HCT116 (cell line): ENCODE data around the gene SLC25A13. TPM values are rescaled to one million over a fixed set of nuclear protein-coding genes. Genes with fewer than 3 reads are reported as not detected.

Experiments used
- ATAC-seq: fragments of 200-7000 bp; cut with Tn5 transposase; 2 replicates; pipeline ENCODE4 v1.9.1; 2020; ENCODE audit warnings: mild to moderate bottlenecking, moderate library complexity
- BruUV-seq: library from RNA; stranded (reverse); fragments of 400-500 nt; replicated peaks from 2 replicates; lab custom pipeline; 2021; lab: Mats Ljungman, UMichigan
- CTCF ChIA-PET: fragments of 300-600 bp; sonication (Branson Sonifier 250); formaldehyde crosslinking; loops from one replicate; lab custom pipeline; 2021; ENCODE audit warnings: antibody characterized with exemption; lab: Charles Lee
- POLR2A ChIA-PET: fragments of 300-600, 350-600 bp; sonication (Branson Sonifier 250); formaldehyde crosslinking; loops from one replicate; lab custom pipeline; 2021; ENCODE audit warnings: antibody characterized with exemption; lab: Charles Lee
- RAD21 ChIA-PET, 2 experiments: fragments of 300-600 bp; sonication (Branson Sonifier 250); formaldehyde crosslinking; loops; one replicate each; lab custom pipeline; 2023; ENCODE audit warnings: low total read pairs in 2 of 2; ENCODE audit not compliant: uncharacterized antibody in 2 of 2, unreplicated experiment in 2 of 2, low non-redundant PET in 1 of 2; lab: Charles Lee
- DNase-seq: peaks from one replicate; pipeline ENCODE4 v3.0.0-alpha.2; 2010; ENCODE audit warnings: low read depth, low spot score
- H2AFZ ChIP-seq: fragments of 200-600 bp; shearing (Covaris generic), sonication (generic); 2 replicates; pipeline ENCODE4 v1.6.1; 2017; ENCODE audit warnings: low read depth, mixed run types, mixed read lengths, antibody characterized with exemption, low read length; ENCODE audit not compliant: poor library complexity, severe bottlenecking
- H3K27ac ChIP-seq: 2 replicates; pipeline ENCODE4 v1.5.1; 2012; ENCODE audit warnings: low read depth, low read length
- H3K27me3 ChIP-seq: fragments of 200-600 bp; sonication (generic); 2 replicates; pipeline ENCODE4 v1.6.1; 2016; ENCODE audit warnings: mixed run types, low read length, mixed read lengths; ENCODE audit not compliant: insufficient read depth
- H3K36me3 ChIP-seq, 2 experiments: fragments of 200-500 bp in 1 of 2; fragments of 200-600 bp in 1 of 2; sonication (Bioruptor generic) in 1 of 2; sonication (generic) in 1 of 2; 2 replicates each; pipeline versions ENCODE4 v1.5.1 to v1.6.1; 2014 to 2016; ENCODE audit warnings: low read length in 2 of 2, inconsistent platforms in 1 of 2, mixed read lengths in 1 of 2, mixed run types in 1 of 2; ENCODE audit not compliant: insufficient read depth in 2 of 2, control insufficient read depth in 1 of 2
- H3K4me1 ChIP-seq, 2 experiments: fragments of 200-600 bp in 1 of 2; sonication (generic) in 1 of 2; 2 replicates each; pipeline versions ENCODE4 v1.5.1 to v1.6.1; 2012 to 2017; ENCODE audit warnings: low read length in 2 of 2, inconsistent platforms in 1 of 2, mild to moderate bottlenecking in 1 of 2, mixed read lengths in 1 of 2, mixed run types in 1 of 2, moderate library complexity in 1 of 2; ENCODE audit not compliant: insufficient read depth in 2 of 2, control insufficient read depth in 1 of 2
- H3K4me2 ChIP-seq: fragments of 200-600 bp; sonication (generic); 2 replicates; pipeline ENCODE4 v1.6.1; 2017; ENCODE audit warnings: mixed run types, low read length, mixed read lengths
- H3K4me3 ChIP-seq, 2 experiments: fragments of 200-600 bp in 1 of 2; sonication (generic) in 1 of 2; replicated peaks in 1 of 2; 2 replicates each; pipeline ENCODE4 v1.5.1; 2011 to 2016; ENCODE audit warnings: low read length in 2 of 2, control low read depth in 1 of 2, low read depth in 1 of 2, mild to moderate bottlenecking in 1 of 2, mixed read lengths in 1 of 2, mixed run types in 1 of 2
- H3K79me2 ChIP-seq: fragments of 200-600 bp; sonication (generic); 2 replicates; pipeline ENCODE4 v1.6.1; 2017; ENCODE audit warnings: mild to moderate bottlenecking, mixed run types, low read length, moderate library complexity, mixed read lengths; ENCODE audit not compliant: insufficient read depth
- H3K9ac ChIP-seq: fragments of 200-600 bp; sonication (generic); 2 replicates; pipeline ENCODE4 v1.6.1; 2016; ENCODE audit warnings: low read length, mixed read lengths
- H3K9me2 ChIP-seq: fragments of 200-600 bp; sonication (generic), shearing (Covaris generic); 2 replicates; pipeline ENCODE4 v1.6.1; 2017; ENCODE audit warnings: mixed run types, mild to moderate bottlenecking, moderate library complexity; ENCODE audit not compliant: insufficient read depth
- H3K9me3 ChIP-seq, 2 experiments: fragments of 200-500 bp in 1 of 2; fragments of 200-600 bp in 1 of 2; sonication (Bioruptor generic) in 1 of 2; sonication (generic) in 1 of 2; 2 replicates each; pipeline ENCODE4 v1.6.1; 2014 to 2017; ENCODE audit warnings: low read length in 2 of 2, mixed read lengths in 2 of 2, inconsistent platforms in 1 of 2, low read depth in 1 of 2, mild to moderate bottlenecking in 1 of 2, mixed run types in 1 of 2, moderate library complexity in 1 of 2; ENCODE audit not compliant: control insufficient read depth in 1 of 2, insufficient read depth in 1 of 2
- H4K20me1 ChIP-seq: fragments of 200-600 bp; sonication (generic), shearing (Covaris generic); 2 replicates; pipeline ENCODE4 v1.6.1; 2017; ENCODE audit warnings: mixed run types, mild to moderate bottlenecking, moderate library complexity; ENCODE audit not compliant: insufficient read depth
- ATF3 ChIP-seq: IDR thresholded peaks from 2 replicates; pipeline ENCODE4 v1.6.1; 2012
- CBX3 ChIP-seq: IDR thresholded peaks from 2 replicates; pipeline ENCODE4 v1.6.1; 2012; ENCODE audit warnings: low read depth
- CTCF ChIP-seq, 3 experiments: fragments of 200-600 bp in 1 of 3; sonication (generic) in 1 of 3; IDR thresholded peaks in 2 of 3; conservative IDR thresholded peaks in 1 of 3; 2 replicates each; pipeline ENCODE4 v1.5.1; 2012 to 2017; ENCODE audit warnings: low read depth in 2 of 3, low read length in 2 of 3, antibody characterized with exemption in 1 of 3, borderline replicate concordance in 1 of 3, control low read depth in 1 of 3, mild to moderate bottlenecking in 1 of 3, mixed read lengths in 1 of 3, mixed run types in 1 of 3, moderate library complexity in 1 of 3; ENCODE audit not compliant: insufficient read depth in 1 of 3
- EGR1 ChIP-seq: IDR thresholded peaks from 2 replicates; pipeline ENCODE4 v1.6.1; 2012; ENCODE audit warnings: low read depth
- ELF1 ChIP-seq: IDR thresholded peaks from 2 replicates; pipeline ENCODE4 v1.6.1; 2012; ENCODE audit warnings: low read depth, borderline replicate concordance
- EZH2 ChIP-seq: fragments of 200-600 bp; sonication (generic); IDR thresholded peaks from 2 replicates; pipeline ENCODE4 v1.6.1; 2017; ENCODE audit warnings: antibody characterized with exemption, mixed run types
- EZH2phosphoT487 ChIP-seq: fragments of 200-600 bp; IDR thresholded peaks from 2 replicates; pipeline ENCODE4 v1.6.1; 2018; ENCODE audit warnings: antibody characterized with exemption, borderline replicate concordance
- JUND ChIP-seq: IDR thresholded peaks from 2 replicates; pipeline ENCODE4 v1.6.1; 2012
- POLR2A ChIP-seq: IDR thresholded peaks from 2 replicates; pipeline ENCODE4 v1.7.0; 2011; ENCODE audit warnings: borderline replicate concordance; ENCODE audit not compliant: insufficient read depth, insufficient read length; ENCODE audit errors: extremely low read depth
- POLR2AphosphoS5 ChIP-seq: IDR thresholded peaks from 2 replicates; pipeline ENCODE4 v1.6.1; 2011; ENCODE audit warnings: mild to moderate bottlenecking, low read depth, low read length, moderate library complexity
- RAD21 ChIP-seq: IDR thresholded peaks from 2 replicates; pipeline ENCODE4 v1.6.1; 2012; ENCODE audit warnings: low read depth, mild to moderate bottlenecking
- REST ChIP-seq: IDR thresholded peaks from 2 replicates; pipeline ENCODE4 v1.6.1; 2012; ENCODE audit warnings: low read depth
- SIN3A ChIP-seq: IDR thresholded peaks from 2 replicates; pipeline ENCODE4 v1.6.1; 2012; ENCODE audit warnings: low read depth
- ZBTB33 ChIP-seq: IDR thresholded peaks from 2 replicates; pipeline ENCODE4 v1.6.1; 2011; ENCODE audit warnings: mild to moderate bottlenecking, low read length, moderate library complexity; ENCODE audit not compliant: insufficient replicate concordance; ENCODE audit errors: extremely low read depth
- ZFX ChIP-seq: fragments of 450-650 bp; IDR thresholded peaks from 2 replicates; pipeline ENCODE4 v1.6.1; 2017
- ZNF274 ChIP-seq: fragments of 200-500 bp; sonication (Bioruptor generic); IDR thresholded peaks from 2 replicates; pipeline ENCODE4 v1.6.1; 2014; ENCODE audit warnings: mild to moderate bottlenecking, low read depth, low read length, inconsistent platforms
- intact Hi-C: fragments of 100-400 bp; cut with micrococcal nuclease; formaldehyde crosslinking; loops from 2 replicates; pipeline ENCODE4 v1.10.0; 2022
- total RNA-seq: library from RNA; stranded (reverse); gene quantifications from one replicate; pipeline ENCODE4 v1.2.1, GENCODE V29; 2021; ENCODE audit not compliant: unreplicated experiment

SLC25A13 gene
- total RNA-seq, 1 experiment from 2014 or later = 19.3 TPM

- peaks cover 4% of the 10 kb centered on the region; the same call in 1 of the 2 replicates for H4K20me1 ChIP-seq
- RAD21 ChIA-PET = no interaction called here
These were observed 15.3 kb downstream of the SLC25A13 start for GRCh38 chr7:96306385-96307125.

More at GRCh38 chr7:96306385-96307125, 15.3 kb downstream of the SLC25A13 start:
- Histone ChIP-seq H3K79me2 (peaks cover 94% of the 10 kb centered on the region), H3K27ac (no peak overlapping the region)
- TF ChIP-seq EZH2phosphoT487 (no peak), CBX3 (no peak), ZBTB33 (no peak), SIN3A (no peak), EGR1 (no peak), ELF1 (no peak), CTCF (IDR thresholded peaks at IDR 0.05 in 2 of 3, conservative IDR thresholded peaks at IDR 0.05 in 1 of 3; ENCODE audit: borderline replicate concordance in 1 of 3, insufficient read depth in 1 of 3, low read depth in 2 of 3, low read length in 2 of 3) (no peak), ZNF274 (no peak), JUND (no peak), POLR2A (no peak), REST (no peak), RAD21 (no peak), EZH2 (no peak), ATF3 (no peak), ZFX (no peak), POLR2AphosphoS5 (no peak)
- TF ChIP-seq, all 23 proteins: peak for 0
- DNase-seq = no peak
- H3K9me3 ChIP-seq = no peaks in the 10 kb centered on the region
- H3K27me3 ChIP-seq = no peaks in the 10 kb centered on the region
- no peaks in the 10 kb centered on the region for H3K9me2 ChIP-seq
- BruUV-seq = no TSS peak
- H3K4me3 ChIP-seq = no peak overlapping the region
- ChIA-PET CTCF (interaction anchor here (0.5 kb wide), 1 partner anchor 1706 kb away, joined by 3 read pairs; no protein-coding TSS in a partner anchor), POLR2A (no interaction called here)
- intact Hi-C loops = no loop called here
- H2AFZ ChIP-seq = no peak overlapping the region
- H3K36me3 ChIP-seq = no peaks in the 10 kb centered on the region
- no peak for ATAC-seq
- H3K9ac ChIP-seq = no peak overlapping the region
- H3K4me1 ChIP-seq = peaks cover 5 to 11% of the 10 kb centered on the region in 2 experiments; a peak in 2 of 4 replicates
- H3K4me2 ChIP-seq = no peak overlapping the region
